ENCODE results near the gene CFAP74.

DNA sequence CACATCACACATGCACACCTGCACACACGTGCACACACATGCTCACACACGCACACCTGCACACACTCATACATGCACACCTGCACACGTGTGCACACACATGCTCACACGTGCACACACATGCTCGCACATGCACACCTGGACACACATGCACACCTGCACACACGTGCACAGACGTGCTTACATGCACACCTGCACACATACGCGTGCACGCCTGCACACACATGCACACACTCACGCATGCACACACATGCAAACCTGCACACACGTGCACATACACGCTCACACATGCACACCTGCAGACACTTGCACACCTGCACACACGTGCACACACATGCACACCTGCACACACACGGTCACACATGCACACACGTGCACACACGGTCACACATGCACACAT lies 32.6 kb downstream of the CFAP74 start:
- TF ChIP-seq, protein P1, sequence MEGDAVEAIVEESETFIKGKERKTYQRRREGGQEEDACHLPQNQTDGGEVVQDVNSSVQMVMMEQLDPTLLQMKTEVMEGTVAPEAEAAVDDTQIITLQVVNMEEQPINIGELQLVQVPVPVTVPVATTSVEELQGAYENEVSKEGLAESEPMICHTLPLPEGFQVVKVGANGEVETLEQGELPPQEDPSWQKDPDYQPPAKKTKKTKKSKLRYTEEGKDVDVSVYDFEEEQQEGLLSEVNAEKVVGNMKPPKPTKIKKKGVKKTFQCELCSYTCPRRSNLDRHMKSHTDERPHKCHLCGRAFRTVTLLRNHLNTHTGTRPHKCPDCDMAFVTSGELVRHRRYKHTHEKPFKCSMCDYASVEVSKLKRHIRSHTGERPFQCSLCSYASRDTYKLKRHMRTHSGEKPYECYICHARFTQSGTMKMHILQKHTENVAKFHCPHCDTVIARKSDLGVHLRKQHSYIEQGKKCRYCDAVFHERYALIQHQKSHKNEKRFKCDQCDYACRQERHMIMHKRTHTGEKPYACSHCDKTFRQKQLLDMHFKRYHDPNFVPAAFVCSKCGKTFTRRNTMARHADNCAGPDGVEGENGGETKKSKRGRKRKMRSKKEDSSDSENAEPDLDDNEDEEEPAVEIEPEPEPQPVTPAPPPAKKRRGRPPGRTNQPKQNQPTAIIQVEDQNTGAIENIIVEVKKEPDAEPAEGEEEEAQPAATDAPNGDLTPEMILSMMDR (IDR thresholded peaks at IDR 0.05) = no peak
- TF ChIP-seq POLR2AphosphoS5 (IDR thresholded peaks at IDR 0.05) (no peak), POLR2A (IDR thresholded peaks at IDR 0.05) (no peak)
